GM21360 (cell line): ENCODE measurements around the gene KCNK1.

Experiments
- ATAC-seq: cut with Tn5 transposase; IDR thresholded peaks from one replicate; pipeline ENCODE4 v1.9.1; 2021; ENCODE audit warnings: mild to moderate bottlenecking, moderate library complexity; ENCODE audit not compliant: unreplicated experiment

The KCNK1 gene

GRCh38 chr1:233695901-233696300, 82.0 kb downstream of the KCNK1 start:
- peak; percentile 82 for ATAC-seq

- no peak for ATAC-seq
Measured at GRCh38 chr1:233700338-233700737, 86.4 kb downstream of the KCNK1 start.

DNA sequence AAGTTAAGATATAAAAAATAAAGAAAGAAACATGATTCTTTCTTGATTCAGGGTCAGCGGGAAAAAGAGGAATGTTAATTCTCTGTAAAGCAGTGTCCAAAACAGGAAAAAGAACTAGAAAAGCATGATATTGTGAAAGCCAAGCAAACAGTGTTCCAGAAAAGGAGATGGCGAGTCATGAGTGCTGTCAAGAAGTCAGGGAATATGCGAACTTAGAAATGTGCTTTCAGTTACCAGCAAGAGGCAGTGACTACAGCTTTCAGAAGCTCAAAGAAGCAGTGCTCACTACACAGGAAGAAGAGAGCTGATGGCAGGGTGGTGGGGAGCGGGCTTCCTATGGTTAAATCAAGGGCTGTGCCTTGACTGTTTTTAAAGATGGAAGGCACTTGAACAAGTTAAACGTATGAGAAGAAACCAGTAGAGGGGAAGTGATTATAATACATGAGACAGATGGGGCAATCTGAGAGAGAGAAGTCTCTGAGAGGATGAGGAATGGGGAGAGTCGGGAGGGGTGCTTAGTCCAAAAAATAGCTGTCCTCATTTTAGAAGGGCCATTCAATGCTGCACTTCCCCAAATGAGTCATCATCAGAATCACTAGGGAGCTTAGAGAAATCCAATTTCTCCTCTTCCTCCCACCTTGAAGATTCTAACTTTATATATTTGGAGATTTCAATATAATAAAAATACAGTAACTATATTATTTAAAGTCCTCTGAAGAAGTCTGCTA, 90.4 kb downstream of the KCNK1 start:
- ATAC-seq = no peak

GRCh38 chr1:233704898-233705723, 91.2 kb downstream of the KCNK1 start:
- no peak for ATAC-seq

- ATAC-seq = no peak
Measured at GRCh38 chr1:233707153-233707879, 93.4 kb downstream of the KCNK1 start.

DNA sequence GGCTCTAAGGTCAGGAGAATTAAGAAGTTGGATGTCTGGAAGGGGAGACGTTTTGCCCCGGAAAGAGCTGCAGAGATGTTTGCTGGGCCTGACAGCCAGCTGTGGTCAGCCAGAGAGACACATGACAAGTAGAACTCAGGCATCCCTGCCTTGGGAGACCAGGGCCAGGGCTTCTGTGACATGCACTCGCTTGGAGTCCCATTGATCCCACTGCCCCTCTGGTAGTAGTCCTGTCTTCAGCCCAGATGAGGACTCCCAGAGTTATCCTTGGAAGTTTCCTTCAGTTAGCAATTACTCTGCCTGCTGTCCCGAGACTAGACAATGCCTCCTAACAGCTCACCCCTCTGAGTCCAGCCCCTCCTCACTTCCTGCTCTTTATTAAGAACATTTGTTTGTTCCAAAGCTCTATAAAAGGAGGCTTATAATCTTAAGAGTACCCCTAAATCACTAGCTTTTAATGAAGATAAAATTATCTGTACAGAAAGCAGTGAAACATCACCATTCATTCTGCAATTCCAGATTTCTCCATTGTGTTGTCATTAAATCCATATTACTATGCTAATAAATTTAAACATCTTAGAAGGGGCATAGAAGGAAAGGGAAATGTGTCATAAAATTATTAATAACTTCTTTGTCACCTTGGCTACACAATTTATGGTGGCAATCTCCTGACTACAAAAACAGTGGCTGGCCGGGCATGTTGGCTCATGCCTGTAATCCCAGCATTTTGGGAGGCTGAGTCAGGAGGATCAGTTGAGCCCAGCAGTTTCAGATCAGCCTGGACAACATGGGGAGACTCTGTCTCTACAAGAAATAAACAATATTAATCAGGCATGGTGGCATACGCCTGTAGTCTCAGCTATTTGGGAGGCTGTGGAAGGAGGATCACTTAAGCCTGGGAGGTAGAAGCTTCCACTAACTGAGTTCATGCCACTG, 94.2 kb downstream of the KCNK1 start:
- ATAC-seq = no peak

DNA sequence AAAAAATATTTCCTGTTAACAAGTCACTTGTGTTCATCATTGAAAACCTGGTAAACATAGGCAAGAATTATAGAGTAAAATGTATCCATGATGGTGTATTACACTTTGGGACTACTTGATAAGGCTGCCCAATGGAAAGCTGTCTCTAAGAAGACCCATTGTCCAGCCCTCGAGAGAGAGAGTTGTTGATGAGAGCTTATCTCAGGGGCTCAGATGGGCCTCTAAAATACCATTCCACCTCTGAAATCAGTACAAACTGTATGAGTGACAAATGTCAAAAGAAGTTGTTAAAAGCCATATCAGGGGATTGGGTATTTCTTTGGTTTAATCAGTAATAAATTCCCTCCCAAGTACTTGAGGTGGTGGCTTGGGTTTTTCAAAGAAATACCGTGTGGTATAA, 96.1 kb downstream of the KCNK1 start:
- ATAC-seq = no peak

- ATAC-seq = no peak
Measured at GRCh38 chr1:233710507-233710906, 96.6 kb downstream of the KCNK1 start.

DNA sequence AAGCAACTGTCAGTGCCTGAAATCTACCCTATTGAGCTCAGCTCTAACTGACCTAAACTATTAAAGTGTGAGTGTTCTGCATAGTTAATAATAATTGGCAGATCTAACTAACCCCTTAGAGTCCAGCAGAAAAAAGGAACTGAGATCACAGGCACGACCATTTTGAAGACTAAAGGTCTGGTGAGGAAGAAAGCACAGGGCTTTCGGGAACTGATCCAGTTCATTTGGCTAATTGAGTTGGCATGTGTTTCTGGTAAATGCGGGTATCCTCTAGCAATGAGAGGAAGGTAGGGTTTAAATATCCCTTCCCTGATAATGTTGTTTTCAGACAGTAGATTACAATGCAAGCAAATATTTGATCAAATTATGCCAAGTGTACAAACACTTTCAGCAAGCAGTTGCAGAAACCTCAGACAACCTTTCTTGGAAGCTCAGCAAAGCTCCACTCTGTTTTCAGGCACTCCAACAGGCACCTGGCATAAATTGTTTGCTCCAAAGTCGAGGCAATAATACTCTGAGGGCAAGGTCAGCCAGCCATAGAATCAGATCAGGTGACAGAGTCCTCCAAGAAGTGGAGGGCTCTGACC, 100.8 kb downstream of the KCNK1 start:
- ATAC-seq = no peak

DNA sequence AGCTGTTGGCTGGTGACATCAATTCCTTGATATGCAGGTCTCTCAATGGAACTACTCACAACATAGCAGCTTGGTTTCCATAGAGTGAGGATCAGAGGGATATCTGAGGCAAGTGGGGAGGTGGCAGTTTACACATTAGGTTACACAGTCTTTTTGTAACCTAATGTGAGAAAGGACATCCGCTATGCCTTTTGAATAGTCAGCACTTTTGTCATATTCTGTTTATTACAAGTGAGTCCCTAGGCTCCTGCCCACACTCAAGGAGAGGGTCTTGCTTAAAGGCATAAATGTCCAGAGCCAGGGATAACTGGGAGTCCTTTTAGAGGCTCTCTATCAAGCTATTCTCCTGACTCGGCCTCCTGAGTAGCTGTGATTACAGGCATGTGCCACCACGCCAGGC, 104.2 kb downstream of the KCNK1 start:
- no peak for ATAC-seq

- ATAC-seq = no peak
Measured at GRCh38 chr1:233719655-233720341, 105.9 kb downstream of the KCNK1 start.

- ATAC-seq = no peak
Measured at GRCh38 chr1:233721004-233721595, 107.2 kb downstream of the KCNK1 start.
